Stimulated activated naive CD4-positive, alpha-beta T cell (primary cell): ENCODE results near the gene PCBP3.
"Not testable (repeated sequence)": the region's sequence is repeated elsewhere in the genome, so short reads cannot be mapped to it uniquely, and the experiment has no call there.

Experiments
- DNase-seq, 6 experiments: peaks; one replicate each; lab custom pipeline; 2025; lab: John Stamatoyannopoulos, UW

PCBP3 gene

DNA sequence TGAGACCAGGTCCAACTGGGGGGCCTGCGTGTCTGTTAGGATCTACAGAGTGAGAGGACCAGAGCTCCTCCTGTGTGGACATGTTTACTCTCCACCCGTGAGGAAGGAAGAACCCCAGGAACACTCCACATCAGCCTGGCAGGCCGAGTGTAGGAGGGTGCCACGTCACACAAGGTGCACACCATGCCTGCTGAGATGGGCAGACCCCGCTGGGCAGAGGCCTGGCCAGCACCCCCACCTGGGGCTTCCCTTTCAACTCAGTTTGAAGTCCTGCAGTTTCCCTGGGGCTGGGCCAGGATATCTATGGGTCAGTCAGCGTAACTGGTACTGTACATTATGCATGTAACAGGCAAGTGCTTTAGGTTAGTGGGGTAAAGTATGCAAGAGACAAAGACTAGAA, 30.1 kb upstream of the PCBP3 start:
- DNase-seq, result no peak

DNA sequence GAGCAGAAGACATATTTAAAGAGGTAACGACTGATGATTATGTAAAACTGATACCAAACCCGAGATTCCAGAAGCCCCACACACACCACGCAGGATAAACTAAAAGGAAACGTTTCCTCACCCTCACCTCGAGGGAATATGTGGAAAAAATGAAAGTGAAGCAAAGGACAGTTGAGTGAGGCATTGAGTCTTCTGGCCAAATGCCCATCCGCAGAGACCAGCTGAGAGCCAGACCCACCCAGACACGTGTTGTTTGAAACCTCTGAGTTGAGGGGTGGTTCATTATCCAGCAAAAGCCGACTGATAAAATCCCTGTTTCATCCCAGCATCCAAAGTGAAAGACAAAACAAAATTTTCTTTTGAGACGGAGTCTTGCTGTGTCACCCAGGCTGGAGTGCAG, 29.6 kb upstream of the PCBP3 start:
- peak in 1 of 6 experiments; percentile 17 for DNase-seq

DNA sequence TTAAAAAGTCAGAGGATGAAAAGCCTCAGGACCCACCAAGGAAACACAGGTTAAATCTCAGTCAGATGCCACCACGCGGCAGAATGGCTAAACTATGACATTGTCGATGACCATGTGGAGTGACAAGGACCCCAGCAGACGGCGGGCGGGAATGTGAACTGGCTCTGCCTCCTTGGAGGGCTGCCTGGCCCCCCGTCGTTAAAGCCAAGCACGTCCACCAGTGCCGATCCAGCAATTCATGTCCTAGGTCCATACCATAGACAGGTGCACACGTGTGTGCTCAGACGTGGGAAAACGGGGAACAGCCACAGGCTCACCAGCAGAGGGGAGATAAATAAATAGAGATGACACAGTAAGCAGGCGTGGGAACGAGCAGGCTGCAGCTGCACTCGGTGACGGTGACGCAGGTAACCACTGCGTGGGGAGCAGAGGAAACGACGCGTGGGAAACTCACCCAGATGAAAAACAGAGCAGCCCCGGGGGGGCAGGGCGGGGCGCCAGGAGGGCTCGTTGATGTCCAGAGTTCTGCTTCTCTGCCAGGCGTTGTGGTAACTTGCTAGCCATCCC, 28.3 kb upstream of the PCBP3 start:
- peak; percentile 87 to 95 (median 91) for DNase-seq

- DNase-seq, result no peak
These were observed 26.3 kb upstream of the PCBP3 start for GRCh38 chr21:45617021-45617921.

DNA sequence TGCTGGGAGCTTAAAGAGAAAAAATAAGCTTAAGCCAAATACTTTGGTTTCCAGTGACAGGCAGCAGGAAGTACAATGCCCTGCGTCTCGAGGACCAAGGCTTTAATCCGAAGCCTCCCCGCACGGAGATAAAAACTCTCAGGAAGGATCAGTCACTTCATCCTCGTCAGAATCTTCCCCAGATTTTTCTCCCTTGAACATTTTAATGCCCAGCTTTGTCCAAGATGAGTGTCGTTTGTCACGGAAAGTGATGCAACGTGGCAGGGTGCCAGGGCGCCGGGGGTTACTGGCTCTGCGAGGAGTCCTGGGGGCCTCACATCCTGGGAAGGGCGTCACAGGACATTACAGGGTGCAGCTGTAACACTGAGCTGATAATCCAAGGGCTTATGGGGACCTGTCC, 25.2 kb upstream of the PCBP3 start:
- no peak for DNase-seq

DNA sequence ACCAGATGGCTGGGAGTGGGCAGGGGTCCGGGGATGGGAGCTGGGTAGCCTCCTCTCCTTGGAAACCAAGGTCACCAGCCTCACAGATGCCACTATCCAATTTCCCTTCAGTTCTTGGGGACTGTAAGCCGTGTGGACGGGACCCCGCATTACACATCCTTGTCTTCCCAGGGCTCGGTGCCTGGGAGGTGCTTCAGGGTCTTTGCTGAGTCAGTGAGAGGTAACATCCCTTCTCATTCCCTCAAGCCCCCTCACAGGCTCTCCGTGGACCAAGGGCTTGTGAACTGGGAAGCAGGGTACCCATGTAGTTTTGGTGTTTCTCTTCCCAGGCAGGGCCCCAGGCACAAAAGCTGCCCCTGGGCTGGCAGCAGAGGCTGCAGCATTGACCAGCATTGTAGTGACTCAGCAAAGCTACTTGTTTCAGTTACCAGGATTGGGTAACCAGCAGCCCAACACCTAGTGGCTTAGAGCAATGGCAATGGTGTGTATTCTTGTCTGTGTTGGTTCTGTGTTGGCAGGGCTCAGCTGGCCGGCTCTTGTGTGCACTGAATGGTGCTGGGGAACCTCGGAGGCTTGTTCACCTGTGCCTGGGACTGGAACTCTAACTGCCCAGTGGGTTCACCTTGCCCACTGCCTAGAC, 24.6 kb upstream of the PCBP3 start:
- DNase-seq, result no peak

DNA sequence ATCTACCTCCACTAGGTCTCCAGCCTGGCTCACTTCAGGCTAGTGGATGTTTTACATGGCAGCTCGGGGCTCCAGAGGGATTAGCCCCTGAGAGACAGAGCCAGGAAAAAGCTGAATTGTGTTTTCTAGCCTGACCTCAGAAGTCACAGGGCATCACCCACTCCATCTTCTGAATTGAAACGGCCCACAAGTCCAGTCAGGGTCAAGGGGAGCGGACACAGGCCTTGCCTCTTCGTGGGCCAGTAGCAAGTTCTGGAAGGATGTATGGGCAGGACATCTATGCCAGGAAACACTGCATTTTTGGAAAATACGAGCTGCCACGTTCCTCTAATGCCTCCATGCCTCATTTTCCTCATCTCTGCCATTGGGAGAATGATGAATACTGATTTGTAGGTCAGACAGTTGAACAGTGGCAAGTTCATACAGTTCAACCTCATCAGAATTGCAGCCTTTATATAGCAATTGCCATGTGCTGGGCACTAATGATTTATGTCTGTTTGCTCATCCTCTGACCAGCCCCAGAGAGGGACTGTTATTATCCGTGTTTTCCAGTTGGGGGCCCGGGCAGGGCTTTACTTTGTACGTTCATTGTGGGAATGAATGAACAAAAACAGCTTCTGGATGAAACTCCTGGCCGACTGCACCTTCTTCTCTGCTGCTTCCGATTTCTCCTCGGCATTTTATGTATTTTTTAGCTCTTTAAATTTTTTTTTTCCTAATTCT, 23.2 kb upstream of the PCBP3 start:
- no peak for DNase-seq

GRCh38 chr21:45621435-45622331, 21.8 kb upstream of the PCBP3 start:
- DNase-seq, result not testable (repeated sequence)

- no peak for DNase-seq
These were observed 21.0 kb upstream of the PCBP3 start for GRCh38 chr21:45622416-45623097.

GRCh38 chr21:45623436-45623835, 20.1 kb upstream of the PCBP3 start:
- DNase-seq, result no peak

- DNase-seq, result not testable (repeated sequence)
These were observed 17.4 kb upstream of the PCBP3 start for GRCh38 chr21:45626127-45626526.

DNA sequence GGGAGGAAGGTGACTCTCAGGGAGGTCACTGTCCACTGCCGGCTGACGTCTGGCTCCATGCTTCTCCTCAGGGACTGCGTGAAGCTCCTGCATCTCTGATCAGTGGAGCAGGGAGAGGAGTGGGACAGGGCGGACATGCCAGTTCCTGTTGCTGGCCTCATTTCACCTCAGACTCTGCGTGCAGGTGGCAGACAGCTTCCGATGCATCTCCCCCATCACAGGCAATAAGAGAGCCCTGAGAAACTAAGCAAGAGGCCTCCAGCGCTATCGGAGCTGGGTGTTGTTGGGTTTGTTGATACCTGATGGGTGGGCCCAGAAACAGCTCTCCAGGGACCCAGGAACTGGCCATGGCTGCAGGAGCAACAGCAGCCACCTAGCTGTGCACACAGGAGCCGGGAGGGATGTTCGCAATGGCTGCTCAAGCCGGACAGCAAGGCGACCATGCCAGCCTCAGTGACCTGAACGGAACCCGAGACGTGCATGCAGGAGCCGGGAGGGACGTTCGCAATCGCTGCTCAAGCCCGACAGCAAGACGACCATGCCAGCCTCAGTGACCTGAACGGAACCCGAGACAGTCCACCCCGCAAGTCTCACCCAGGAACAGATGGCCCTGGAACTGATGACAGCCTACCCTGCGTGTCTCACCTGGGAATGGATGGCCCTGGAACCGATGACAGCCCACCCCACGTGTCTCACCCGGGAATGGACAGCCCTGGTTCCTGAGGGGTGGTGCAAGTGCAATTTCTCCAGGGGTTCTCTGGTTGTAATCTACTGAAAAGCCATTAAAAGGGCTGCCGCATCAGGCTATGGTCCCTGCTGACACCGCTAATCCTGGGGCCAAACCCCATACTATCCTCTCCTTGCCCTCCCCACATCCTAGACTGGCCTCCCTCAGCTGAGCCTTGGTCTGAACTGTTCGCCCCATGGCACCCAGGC, 14.2 kb upstream of the PCBP3 start:
- DNase-seq, result no peak

DNA sequence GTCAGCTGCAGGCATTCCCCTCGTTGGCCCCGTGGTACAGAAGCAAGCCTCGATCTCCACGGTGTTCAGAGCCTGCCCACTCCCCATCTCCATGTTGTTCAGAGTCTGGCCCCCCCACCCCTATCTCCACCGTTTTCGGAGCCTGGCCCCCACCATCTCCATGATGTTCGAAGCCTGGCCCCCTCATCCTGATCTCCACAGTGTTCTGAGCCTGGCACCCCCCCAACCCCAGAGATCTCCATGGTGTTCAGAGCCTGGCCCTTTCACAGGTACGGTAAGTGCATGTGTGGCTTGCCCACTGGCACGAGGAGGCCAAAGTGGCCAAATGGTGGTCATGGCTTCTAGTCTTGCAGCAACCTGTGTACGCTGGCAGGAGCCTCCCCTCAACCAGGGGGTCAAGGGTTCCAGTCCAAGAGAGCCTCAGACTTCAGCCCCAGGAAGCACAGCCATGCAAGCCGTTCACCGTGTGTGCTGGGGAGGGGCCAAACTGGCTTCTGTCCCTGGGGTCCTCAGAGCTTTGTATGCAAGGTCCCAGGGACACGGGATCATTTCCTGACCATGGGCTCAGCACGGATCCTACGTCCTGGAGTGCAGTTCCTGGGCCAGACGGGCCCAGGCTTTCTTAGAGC, 13.3 kb upstream of the PCBP3 start:
- DNase-seq, result no peak

DNA sequence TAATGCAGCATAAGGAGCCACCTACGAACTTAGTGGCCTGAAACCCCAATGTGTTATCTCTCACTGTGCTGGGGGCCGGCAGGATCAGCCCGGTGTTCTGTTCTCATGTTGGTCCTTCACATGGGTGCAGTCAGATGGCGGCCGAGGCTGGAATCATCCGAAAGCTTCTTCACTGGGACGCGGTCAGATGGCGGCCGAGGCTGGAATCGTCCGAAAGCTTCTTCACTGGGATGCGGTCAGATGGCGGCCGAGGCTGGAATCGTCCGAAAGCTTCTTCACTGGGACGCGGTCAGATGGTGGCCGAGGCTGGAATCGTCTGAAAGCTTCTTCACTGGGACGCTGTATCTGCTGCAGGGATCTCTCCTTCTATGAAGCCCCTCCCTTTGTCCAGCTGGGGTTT, 12.6 kb upstream of the PCBP3 start:
- DNase-seq, result no peak

GRCh38 chr21:45631540-45631939, 12.0 kb upstream of the PCBP3 start:
- no peak for DNase-seq

GRCh38 chr21:45632160-45632559, 11.4 kb upstream of the PCBP3 start:
- DNase-seq, result peak in 1 of 6 experiments; percentile 20

DNA sequence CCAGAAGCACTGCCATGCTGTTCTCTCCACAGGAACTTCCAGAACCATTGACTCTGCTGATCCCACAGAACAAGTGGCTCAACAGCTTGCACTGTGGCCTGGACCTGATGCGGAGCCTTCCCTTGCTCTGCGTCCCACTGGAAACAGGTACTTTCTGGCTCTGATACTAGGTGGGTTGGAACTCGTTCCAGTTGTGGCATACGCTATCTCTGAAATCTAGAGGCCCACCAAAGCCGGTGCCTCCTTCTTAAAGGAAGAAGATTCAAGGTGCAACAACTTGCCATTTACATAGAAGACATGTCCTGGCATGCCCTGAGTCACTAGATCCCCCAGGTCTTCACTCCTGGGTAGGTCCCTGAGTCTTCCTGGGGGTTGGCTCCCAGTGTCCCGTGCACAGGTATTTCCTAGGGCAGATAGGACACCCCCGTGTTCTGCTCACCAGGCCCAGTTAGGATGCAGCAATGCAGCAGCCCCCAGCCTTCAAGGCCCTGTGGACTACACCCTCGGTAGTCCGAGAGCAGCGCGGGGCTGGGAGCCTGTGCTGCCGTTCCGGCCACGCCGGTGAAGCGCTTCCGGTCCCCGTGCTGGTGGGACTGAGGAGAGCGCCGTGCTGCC, 10.8 kb upstream of the PCBP3 start:
- DNase-seq, result no peak

GRCh38 chr21:45634511-45635183, 8.9 kb upstream of the PCBP3 start:
- DNase-seq, result no peak
